Measurements from ENCODE around the gene DYNLL1. TPM values are rescaled to one million over a fixed set of nuclear protein-coding genes. Genes with fewer than 3 reads are reported as not detected.

Gene DYNLL1
- total RNA-seq, 1 experiment from 2014 or later, result 340 TPM

DNA sequence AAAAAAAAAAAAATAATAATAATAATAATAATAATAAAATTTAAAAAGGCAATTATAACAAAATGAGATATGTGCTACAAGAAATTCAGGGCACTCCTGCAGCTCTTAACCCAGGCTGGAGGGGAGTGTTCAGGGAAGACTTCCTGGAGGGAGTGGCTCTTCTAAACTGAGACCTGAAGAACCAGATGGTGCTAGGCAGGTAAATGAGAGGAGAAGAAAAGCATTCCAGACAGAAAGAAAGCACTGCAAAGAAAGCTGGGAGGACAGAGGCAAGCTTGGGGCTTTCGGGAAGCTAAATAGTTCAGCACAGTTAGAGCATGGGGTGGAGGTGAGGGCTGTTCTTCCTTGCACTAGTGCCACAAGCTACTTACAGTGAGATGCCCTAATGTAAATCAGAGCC lies 16.5 kb upstream of the DYNLL1 start:
- Histone ChIP-seq H3K9me3 (ENCODE audit: insufficient read depth, low read depth) (no peaks in the 10 kb centered on the region), H3K4me3 (no peak overlapping the region), H3K79me2 (ENCODE audit: low read depth) (peaks cover 6% of the 10 kb centered on the region; the same call in 1 of the 2 replicates), H2AFZ (no peak overlapping the region), H3K4me2 (no peak overlapping the region), H3F3A (ENCODE audit: insufficient read depth, low read depth) (peaks cover 16% of the 10 kb centered on the region), H3K27me3 (ENCODE audit: insufficient read depth, low read depth) (no peaks in the 10 kb centered on the region), H3K4me1 (replicated peaks; ENCODE audit: insufficient read depth) (peaks cover 22% of the 10 kb centered on the region), H3K36me3 (ENCODE audit: low read depth) (no peaks in the 10 kb centered on the region), H3K27ac (0 out of 2 replicates have a peak overlapping the region, but pooled peaks have one; percentile 16), H3K9me2 (ENCODE audit: insufficient read depth) (no peaks in the 10 kb centered on the region), H4K20me1 (ENCODE audit: insufficient read depth) (no peaks in the 10 kb centered on the region)
- ChIA-PET CTCF (no interaction called here), POLR2A (ENCODE audit: unreplicated experiment) (no interaction called here)
- intact Hi-C loops (cut with micrococcal nuclease; ENCODE audit: unreplicated experiment), result no loop called here
- no peak for TF ChIP-seq EZH2 (IDR thresholded peaks at IDR 0.05; ENCODE audit: low read depth)
- TF ChIP-seq, protein P1, sequence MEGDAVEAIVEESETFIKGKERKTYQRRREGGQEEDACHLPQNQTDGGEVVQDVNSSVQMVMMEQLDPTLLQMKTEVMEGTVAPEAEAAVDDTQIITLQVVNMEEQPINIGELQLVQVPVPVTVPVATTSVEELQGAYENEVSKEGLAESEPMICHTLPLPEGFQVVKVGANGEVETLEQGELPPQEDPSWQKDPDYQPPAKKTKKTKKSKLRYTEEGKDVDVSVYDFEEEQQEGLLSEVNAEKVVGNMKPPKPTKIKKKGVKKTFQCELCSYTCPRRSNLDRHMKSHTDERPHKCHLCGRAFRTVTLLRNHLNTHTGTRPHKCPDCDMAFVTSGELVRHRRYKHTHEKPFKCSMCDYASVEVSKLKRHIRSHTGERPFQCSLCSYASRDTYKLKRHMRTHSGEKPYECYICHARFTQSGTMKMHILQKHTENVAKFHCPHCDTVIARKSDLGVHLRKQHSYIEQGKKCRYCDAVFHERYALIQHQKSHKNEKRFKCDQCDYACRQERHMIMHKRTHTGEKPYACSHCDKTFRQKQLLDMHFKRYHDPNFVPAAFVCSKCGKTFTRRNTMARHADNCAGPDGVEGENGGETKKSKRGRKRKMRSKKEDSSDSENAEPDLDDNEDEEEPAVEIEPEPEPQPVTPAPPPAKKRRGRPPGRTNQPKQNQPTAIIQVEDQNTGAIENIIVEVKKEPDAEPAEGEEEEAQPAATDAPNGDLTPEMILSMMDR (conservative IDR thresholded peaks at IDR 0.05), result no peak
- no TSS peak for BruUV-seq (replicated peaks)
- no peak for DNase-seq

DNA sequence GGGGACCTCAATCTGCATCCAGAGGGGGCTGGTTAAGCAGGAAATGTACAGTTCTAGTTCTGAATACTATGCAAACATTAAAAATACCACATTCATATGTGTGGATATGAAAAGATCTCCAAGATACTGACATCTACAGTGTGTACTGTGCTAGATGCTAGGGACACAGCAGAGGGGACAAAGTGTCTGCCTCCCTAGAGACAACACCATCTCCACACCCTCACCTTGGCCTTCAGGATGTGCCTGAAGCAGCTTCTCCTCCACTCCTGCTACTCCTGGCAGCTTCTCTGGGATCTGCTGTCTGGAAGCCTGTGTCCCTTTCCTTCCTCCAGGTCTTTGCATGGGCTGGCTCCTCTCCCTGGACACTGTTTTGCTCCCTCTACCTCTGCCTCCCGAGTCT lies 15.7 kb upstream of the DYNLL1 start:
- no peak overlapping the region for H3K4me3 ChIP-seq
- DNase-seq, result no peak
- H2AFZ ChIP-seq, result no peak overlapping the region
- H4K20me1 ChIP-seq (ENCODE audit: insufficient read depth), result no peaks in the 10 kb centered on the region
- TF ChIP-seq, protein P1 (conservative IDR thresholded peaks at IDR 0.05), result no peak
- H3K4me2 ChIP-seq, result no peak overlapping the region
- no peaks in the 10 kb centered on the region for H3K36me3 ChIP-seq (ENCODE audit: low read depth)
- CTCF ChIA-PET, result no interaction called here
- H3K79me2 ChIP-seq (ENCODE audit: low read depth), result peaks cover 5% of the 10 kb centered on the region; the same call in 1 of the 2 replicates
- no TSS peak for BruUV-seq (replicated peaks)
- POLR2A ChIA-PET (ENCODE audit: unreplicated experiment), result no interaction called here
- no peak overlapping the region for H3K27ac ChIP-seq
- intact Hi-C loops (cut with micrococcal nuclease; ENCODE audit: unreplicated experiment), result no loop called here
- no peaks in the 10 kb centered on the region for H3K9me3 ChIP-seq (ENCODE audit: insufficient read depth, low read depth)
- no peaks in the 10 kb centered on the region for H3K27me3 ChIP-seq (ENCODE audit: insufficient read depth, low read depth)
- H3K9me2 ChIP-seq (ENCODE audit: insufficient read depth), result no peaks in the 10 kb centered on the region
- peaks cover 11% of the 10 kb centered on the region for H3F3A ChIP-seq (ENCODE audit: insufficient read depth, low read depth)
- H3K4me1 ChIP-seq (replicated peaks; ENCODE audit: insufficient read depth), result peaks cover 17% of the 10 kb centered on the region

DNA sequence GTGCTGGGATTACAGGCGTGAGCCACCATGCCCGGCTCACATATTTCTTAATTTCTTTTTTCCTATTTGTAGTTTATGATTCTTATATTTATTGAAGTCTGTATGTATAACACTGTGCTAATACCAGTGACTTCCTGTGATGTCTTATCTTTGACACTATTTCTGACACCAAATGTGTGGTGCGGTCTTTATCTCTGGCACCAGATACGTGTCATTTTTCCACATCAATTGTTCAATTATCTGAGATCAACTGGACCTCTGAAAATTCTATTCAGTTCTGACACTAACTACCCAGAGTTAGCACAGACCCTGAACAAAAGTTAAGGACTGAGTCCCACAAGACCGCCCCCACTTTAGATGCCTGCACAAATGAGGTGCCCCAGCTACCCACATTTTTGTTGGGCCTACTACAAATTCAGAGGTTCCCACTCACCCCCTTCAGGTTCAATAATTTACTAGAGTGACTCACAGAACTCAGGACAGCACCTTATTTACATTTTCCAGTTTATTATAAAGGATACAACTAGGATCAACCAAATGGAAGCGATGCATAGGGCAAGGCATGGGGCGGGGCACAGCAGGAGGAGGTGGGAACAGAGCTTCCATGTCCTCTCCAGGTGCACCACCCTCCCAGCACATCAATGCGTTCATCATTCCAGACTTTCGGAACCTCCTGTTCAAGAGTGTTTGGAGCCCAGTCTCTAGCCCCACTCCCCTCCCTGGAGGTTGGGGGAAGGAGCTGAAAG lies 14.7 kb upstream of the DYNLL1 start:
- ChIA-PET POLR2A (ENCODE audit: unreplicated experiment) (no interaction called here), CTCF (no interaction called here)
- no peak overlapping the region for H3K4me2 ChIP-seq
- no peaks in the 10 kb centered on the region for H3K36me3 ChIP-seq (ENCODE audit: low read depth)
- H3K9me3 ChIP-seq (ENCODE audit: insufficient read depth, low read depth), result no peaks in the 10 kb centered on the region
- TF ChIP-seq, protein P1 (conservative IDR thresholded peaks at IDR 0.05), result no peak
- TF ChIP-seq EZH2 (IDR thresholded peaks at IDR 0.05; ENCODE audit: low read depth), result no peak
- H3K79me2 ChIP-seq (ENCODE audit: low read depth), result peaks cover 2% of the 10 kb centered on the region; the same call in 1 of the 2 replicates
- H3K4me1 ChIP-seq (replicated peaks; ENCODE audit: insufficient read depth), result peaks cover 7% of the 10 kb centered on the region
- intact Hi-C loops (cut with micrococcal nuclease; ENCODE audit: unreplicated experiment), result no loop called here
- H3K27me3 ChIP-seq (ENCODE audit: insufficient read depth, low read depth), result no peaks in the 10 kb centered on the region
- H4K20me1 ChIP-seq (ENCODE audit: insufficient read depth), result no peaks in the 10 kb centered on the region
- no peak for DNase-seq
- H3K27ac ChIP-seq, result no peak overlapping the region
- no peaks in the 10 kb centered on the region for H3K9me2 ChIP-seq (ENCODE audit: insufficient read depth)
- H2AFZ ChIP-seq, result no peak overlapping the region
- BruUV-seq (replicated peaks), result no TSS peak
- H3K4me3 ChIP-seq, result no peak overlapping the region
- H3F3A ChIP-seq (ENCODE audit: insufficient read depth, low read depth), result peaks cover 6% of the 10 kb centered on the region; the same call in 1 of the 2 replicates

Data from PC-9 (cell line).